ENCODE results near the gene FAM131B. TPM values are rescaled to one million over a fixed set of nuclear protein-coding genes. Genes with fewer than 3 reads are reported as not detected.

Gene FAM131B
- total and polyA plus RNA-seq, 2 of the 13 experiments (the other 11 are each of a cell fraction or from before 2014, with no cell fraction given): 0.07 TPM; not detected in 1

DNA sequence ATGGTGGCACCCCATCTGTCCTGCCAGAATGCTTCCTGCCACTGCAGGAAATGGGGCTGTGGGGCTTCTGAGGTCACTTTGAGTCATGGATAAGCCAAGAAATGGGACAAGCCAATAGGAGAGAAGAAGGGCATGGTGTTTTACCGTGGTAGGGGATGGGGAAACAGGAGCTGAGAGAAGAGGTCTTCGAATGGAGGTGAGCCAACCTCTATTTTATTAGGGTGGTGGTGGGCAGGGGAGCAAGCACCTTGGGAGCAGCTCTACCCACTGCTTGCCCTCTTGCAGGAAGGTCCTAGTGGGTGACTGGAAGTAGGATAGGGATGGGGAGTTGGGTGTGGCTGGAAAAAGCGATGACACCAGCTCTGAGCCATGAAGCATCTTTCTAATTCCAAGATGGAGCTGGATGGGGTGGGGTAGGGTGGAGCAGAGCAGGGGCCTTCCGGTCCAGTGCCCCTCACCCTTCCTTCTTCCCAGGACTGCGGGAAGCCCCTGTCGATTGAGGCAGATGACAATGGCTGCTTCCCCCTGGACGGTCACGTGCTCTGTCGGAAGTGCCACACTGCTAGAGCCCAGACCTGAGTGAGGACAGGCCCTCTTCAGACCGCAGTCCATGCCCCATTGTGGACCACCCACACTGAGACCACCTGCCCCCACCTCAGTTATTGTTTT, 27.7 kb upstream of the FAM131B start:
- BruUV-seq (replicated peaks): no TSS peak
- intact Hi-C loops (cut with micrococcal nuclease; ENCODE audit: unreplicated experiment): no loop called here
- Histone ChIP-seq H3K27ac (ENCODE audit: extremely low read length, insufficient read depth, low read length) (no peak overlapping the region), H3K9ac (ENCODE audit: insufficient read depth, low read depth, low read length) (no peak overlapping the region), H3K4me3 (replicated peaks in 1 of 3; ENCODE audit: insufficient read depth in 1 of 3, low read depth in 2 of 3, low read length in 3 of 3) (no peak overlapping the region), H3K79me2 (ENCODE audit: insufficient read depth, low read length) (no peaks in the 10 kb centered on the region), H4K20me1 (ENCODE audit: insufficient read depth, low read length) (peaks cover 4% of the 10 kb centered on the region; the same call in 1 of the 2 replicates), H3K4me1 (ENCODE audit: insufficient read depth, low read length) (peaks cover 69% of the 10 kb centered on the region), H3K36me3 (replicated peaks in 1 of 2; ENCODE audit: control insufficient read depth in 1 of 2, insufficient read depth in 2 of 2, low read length in 2 of 2) (peaks cover 11 to 24% of the 10 kb centered on the region in 2 experiments), H3K9me3 (ENCODE audit: low read length) (no peaks in the 10 kb centered on the region), H2AFZ (ENCODE audit: low read length) (no peak overlapping the region), H3K4me2 (ENCODE audit: low read depth, low read length) (no peak overlapping the region), H3K27me3 (ENCODE audit: control insufficient read depth in 1 of 2, insufficient read depth in 2 of 2, low read length in 2 of 2) (no peaks in the 10 kb centered on the region)
- TF ChIP-seq RBFOX2 (IDR thresholded peaks at IDR 0.05; ENCODE audit: low read depth, low read length) (no peak), ZSCAN25 (CRISPR knock-in tag; IDR thresholded peaks at IDR 0.05) (no peak)
- TF ChIP-seq, protein P1, sequence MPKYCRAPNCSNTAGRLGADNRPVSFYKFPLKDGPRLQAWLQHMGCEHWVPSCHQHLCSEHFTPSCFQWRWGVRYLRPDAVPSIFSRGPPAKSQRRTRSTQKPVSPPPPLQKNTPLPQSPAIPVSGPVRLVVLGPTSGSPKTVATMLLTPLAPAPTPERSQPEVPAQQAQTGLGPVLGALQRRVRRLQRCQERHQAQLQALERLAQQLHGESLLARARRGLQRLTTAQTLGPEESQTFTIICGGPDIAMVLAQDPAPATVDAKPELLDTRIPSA (CRISPR knock-in tag; IDR thresholded peaks at IDR 0.05; ENCODE audit: borderline replicate concordance): no peak
- WGBS (ENCODE audit: low lambda C conversion rate): 96% methylated on average over 7 of the region's 10 CpGs
- DNase-seq (ENCODE audit: low spot score) (no peak), ATAC-seq (no peak), FAIRE-seq (no peak)
- ChIA-PET POLR2A (interaction anchor here (1.1 kb wide), 1 partner anchor 10 kb away, joined by 3 read pairs; no protein-coding TSS in a partner anchor), CTCF (ENCODE audit: low intra/inter-chr PET ratio, low total read pairs) (no interaction called here)
- in situ Hi-C loops (cut with HindIII; ENCODE audit: extremely low pct_ligation_motif_present, low pct_unique_long_range_greater_than_20kb): loop anchor here (25.0 kb wide), 1 partner anchor 522 kb away; the partner anchor contains the start of gene TCAF1

DNA sequence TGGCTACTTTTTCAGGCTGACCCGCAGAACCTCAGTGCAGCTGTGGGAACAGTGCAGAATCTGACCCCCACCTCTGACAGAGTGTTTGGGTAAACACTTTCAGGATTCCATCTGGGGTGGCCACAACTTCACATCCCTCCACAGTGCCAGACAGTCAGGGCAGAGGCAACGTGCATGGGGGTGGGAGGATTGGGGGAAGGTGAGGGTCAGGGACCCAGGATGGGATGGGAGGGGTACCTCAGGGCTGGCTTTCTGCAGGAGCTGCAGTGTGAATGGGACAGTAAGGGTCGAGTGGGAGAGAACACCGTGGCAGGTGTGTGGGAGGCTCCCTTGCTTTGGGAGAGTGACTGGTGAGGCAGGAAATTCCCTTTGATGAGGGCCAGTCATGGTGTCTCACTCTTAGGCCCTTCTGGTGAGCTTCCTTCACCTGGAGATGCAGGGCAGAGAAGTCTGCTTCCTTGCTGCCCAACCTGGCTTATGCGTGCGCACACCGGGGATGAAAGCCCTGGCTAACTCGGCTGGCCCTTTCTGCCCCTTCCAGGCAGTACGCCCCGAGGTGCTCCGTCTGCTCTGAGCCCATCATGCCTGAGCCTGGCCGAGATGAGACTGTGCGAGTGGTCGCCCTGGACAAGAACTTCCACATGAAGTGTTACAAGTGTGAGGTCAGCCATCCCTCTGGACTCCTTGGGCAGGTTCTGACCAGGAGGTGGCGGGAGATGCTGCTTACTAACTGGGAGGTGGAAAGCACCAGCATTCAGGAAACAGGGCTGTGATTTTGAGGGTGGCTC, 27.0 kb upstream of the FAM131B start:
- no peak for DNase-seq (ENCODE audit: low spot score)
- FAIRE-seq: no peak
- H3K27ac ChIP-seq (ENCODE audit: extremely low read length, insufficient read depth, low read length): no peak overlapping the region
- peaks cover under 1% of the 10 kb centered on the region for H3K79me2 ChIP-seq (ENCODE audit: insufficient read depth, low read length)
- peaks cover 4% of the 10 kb centered on the region; the same call in 1 of the 2 replicates for H4K20me1 ChIP-seq (ENCODE audit: insufficient read depth, low read length)
- H3K9me3 ChIP-seq (ENCODE audit: low read length): no peaks in the 10 kb centered on the region
- no peak overlapping the region for H3K4me2 ChIP-seq (ENCODE audit: low read depth, low read length)
- in situ Hi-C loops (cut with HindIII; ENCODE audit: extremely low pct_ligation_motif_present, low pct_unique_long_range_greater_than_20kb): loop anchor here (25.0 kb wide), 1 partner anchor 523 kb away; the partner anchor contains the start of gene TCAF1
- H2AFZ ChIP-seq (ENCODE audit: low read length): no peak overlapping the region
- TF ChIP-seq ETV6 (CRISPR knock-in tag; conservative IDR thresholded peaks at IDR 0.05) (no peak), CTCF (CRISPR knock-in tag; IDR thresholded peaks at IDR 0.05) (peak; percentile 38)
- POLR2A ChIA-PET: no interaction called here
- intact Hi-C loops (cut with micrococcal nuclease; ENCODE audit: unreplicated experiment): no loop called here
- no peak overlapping the region for H3K4me3 ChIP-seq (replicated peaks in 1 of 3; ENCODE audit: insufficient read depth in 1 of 3, low read depth in 2 of 3, low read length in 3 of 3)
- WGBS (ENCODE audit: low lambda C conversion rate): 97% methylated on average over 15 of the region's 15 CpGs
- H3K36me3 ChIP-seq (replicated peaks in 1 of 2; ENCODE audit: control insufficient read depth in 1 of 2, insufficient read depth in 2 of 2, low read length in 2 of 2): peaks cover 11 to 26% of the 10 kb centered on the region in 2 experiments
- CTCF ChIA-PET (ENCODE audit: low intra/inter-chr PET ratio, low total read pairs): no interaction called here
- ATAC-seq: no peak
- H3K9ac ChIP-seq (ENCODE audit: insufficient read depth, low read depth, low read length): no peak overlapping the region
- BruUV-seq (replicated peaks): no TSS peak
- peaks cover 69% of the 10 kb centered on the region for H3K4me1 ChIP-seq (ENCODE audit: insufficient read depth, low read length)
- no peaks in the 10 kb centered on the region for H3K27me3 ChIP-seq (ENCODE audit: control insufficient read depth in 1 of 2, insufficient read depth in 2 of 2, low read length in 2 of 2)

All from HepG2 (cell line).